GM20431 (cell line): ENCODE data around the gene SPIN1.
"Not testable (repeated sequence)": the region's sequence is repeated elsewhere in the genome, so short reads cannot be mapped to it uniquely, and the experiment has no call there.

Source experiments
- in situ Hi-C: fragments of 300-500 bp; cut with MseI, MboI; formaldehyde crosslinking; loops from one replicate; pipeline ENCODE4 v1.15.0; 2020; ENCODE audit warnings: low sequenced_read_pairs; ENCODE audit not compliant: unreplicated experiment

Gene SPIN1

DNA sequence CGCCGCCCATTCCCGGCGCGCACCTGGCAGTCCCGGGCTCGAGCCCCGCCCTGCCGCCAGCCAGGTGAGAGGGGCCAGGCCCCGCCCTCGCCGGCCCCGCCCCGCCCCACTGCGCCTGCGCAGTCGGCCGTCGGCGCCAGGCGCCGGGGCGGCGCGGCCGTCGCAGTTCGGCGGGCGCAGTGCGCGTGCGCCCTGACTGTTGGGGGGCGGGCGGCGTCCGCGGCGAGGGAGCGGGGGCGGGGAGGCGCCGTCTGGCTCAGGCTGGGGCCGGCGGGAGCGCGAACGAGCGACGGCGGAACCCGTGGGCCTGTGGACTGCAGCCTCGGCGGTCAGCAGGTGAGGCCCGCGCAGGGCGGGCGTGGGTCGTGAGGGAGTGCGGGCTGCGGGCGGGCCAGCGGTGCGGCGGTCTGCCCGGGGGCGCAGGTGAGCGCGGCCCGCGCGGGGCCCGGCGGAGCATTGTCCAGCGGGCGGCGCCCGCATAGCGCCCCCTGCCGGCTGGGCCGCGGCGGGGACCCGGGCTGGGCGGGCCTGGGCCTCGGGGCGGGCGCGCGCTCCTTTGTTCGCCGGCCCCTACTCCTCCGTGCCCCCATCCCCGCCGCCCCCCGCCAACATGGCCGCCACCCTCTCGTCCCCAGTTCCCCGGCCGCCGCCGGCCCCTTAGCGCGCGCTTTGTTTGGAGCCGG, at the start of gene SPIN1:
TSS of gene SPIN1 (plus strand) at position 242 of the 683 bp plus-strand sequence. CDS start 38,096 bp downstream, outside the sequence.
- in situ Hi-C loops, result no loop called here

- in situ Hi-C loops, result no loop called here
Measured at GRCh38 chr9:88339317-88339716, 48.9 kb upstream of the SPIN1 start.

- in situ Hi-C loops, result no loop called here
Measured at GRCh38 chr9:88342246-88342645, 46.0 kb upstream of the SPIN1 start.

- in situ Hi-C loops, result no loop called here
Measured at GRCh38 chr9:88344013-88344412, 44.2 kb upstream of the SPIN1 start.

- in situ Hi-C loops, result not testable (repeated sequence)
Measured at GRCh38 chr9:88350354-88350753, 37.9 kb upstream of the SPIN1 start.

GRCh38 chr9:88355166-88355565, 33.1 kb upstream of the SPIN1 start:
- in situ Hi-C loops, result no loop called here

GRCh38 chr9:88357250-88357649, 31.0 kb upstream of the SPIN1 start:
- in situ Hi-C loops, result not testable (repeated sequence)

DNA sequence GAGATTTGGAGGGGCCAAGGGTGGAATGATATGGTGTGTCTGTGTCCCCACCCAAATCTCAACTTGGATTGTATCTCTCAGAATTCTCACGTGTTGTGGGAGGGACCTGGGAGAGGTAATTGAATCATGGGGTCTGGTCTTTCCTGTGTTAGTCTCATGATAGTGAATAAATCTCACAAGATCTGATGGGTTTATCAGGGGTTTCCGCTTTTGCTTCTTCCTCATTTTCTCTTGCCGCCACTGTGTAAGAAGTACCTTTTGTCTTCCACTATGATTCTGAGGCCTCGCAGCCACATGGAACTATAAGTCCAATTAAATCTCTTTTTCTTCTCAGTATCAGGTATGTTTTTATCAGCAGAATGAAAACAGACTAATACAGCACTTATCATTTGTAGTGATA, 29.5 kb upstream of the SPIN1 start:
- in situ Hi-C loops, result no loop called here

- in situ Hi-C loops, result no loop called here
Measured at GRCh38 chr9:88359974-88360373, 28.3 kb upstream of the SPIN1 start.

- in situ Hi-C loops, result no loop called here
Measured at GRCh38 chr9:88362681-88363080, 25.6 kb upstream of the SPIN1 start.

DNA sequence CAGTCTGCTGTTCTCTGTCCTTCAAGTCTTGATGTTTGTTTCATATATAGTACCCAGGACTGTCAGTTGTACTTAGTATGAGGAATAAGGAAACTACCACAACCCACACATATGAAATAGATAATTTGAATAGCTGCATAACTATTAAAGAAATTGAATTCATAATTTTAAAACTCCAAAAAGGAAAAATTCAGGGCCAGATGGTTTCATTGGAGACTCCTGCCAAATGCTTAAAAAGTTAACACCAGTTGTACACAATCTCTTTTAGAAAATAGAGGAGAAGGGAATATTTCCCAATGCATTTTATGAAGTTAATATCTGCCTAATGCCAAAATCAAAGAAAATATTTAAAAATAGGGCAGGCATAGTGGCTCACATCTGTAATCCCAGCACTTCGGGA, 24.6 kb upstream of the SPIN1 start:
- in situ Hi-C loops, result no loop called here

GRCh38 chr9:88364706-88365105, 23.5 kb upstream of the SPIN1 start:
- in situ Hi-C loops, result no loop called here

DNA sequence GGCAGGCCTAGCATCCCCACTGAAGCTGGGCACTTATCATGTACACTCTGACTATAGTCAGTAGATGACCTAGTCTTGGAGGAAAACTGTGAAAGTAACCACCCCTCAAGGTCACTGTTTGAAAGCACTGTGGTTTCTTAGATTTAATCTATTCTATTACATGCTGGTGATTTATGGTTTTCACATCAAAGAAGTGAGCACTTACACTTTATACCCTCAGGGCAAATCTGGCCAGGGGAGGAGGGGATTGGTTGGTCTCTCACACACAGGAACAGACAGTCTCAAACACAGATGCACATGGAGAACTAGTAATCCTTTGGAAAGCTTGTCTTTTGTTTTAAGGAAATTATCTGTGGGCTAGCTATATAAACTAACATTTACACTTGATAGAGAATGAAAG, 17.9 kb upstream of the SPIN1 start:
- in situ Hi-C loops, result no loop called here

- in situ Hi-C loops, result no loop called here
Measured at GRCh38 chr9:88372103-88372654, 16.1 kb upstream of the SPIN1 start.

- in situ Hi-C loops, result no loop called here
Measured at GRCh38 chr9:88373045-88373444, 15.2 kb upstream of the SPIN1 start.

DNA sequence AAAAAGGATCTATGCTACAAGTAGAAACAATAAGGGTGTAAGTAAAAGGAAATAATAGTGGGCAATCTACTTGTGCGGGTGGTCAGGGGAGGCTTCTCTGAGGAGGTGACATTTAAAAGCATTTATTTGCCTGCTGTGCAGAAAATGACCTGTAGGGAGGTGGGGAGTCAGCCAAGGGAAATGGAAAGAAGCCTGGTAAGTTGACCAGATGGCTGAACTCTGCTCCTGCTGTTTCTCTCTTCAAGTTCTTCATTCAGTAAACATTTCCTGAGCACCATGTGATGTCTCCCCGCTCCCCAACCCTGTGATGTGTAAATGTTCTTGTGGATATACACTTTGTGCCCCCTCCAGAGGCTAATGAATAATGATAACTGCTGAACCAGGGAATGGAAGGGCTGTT, 9.9 kb upstream of the SPIN1 start:
- in situ Hi-C loops, result no loop called here

- in situ Hi-C loops, result no loop called here
Measured at GRCh38 chr9:88379352-88379751, 8.9 kb upstream of the SPIN1 start.

GRCh38 chr9:88380118-88380517, 8.1 kb upstream of the SPIN1 start:
- in situ Hi-C loops, result no loop called here

DNA sequence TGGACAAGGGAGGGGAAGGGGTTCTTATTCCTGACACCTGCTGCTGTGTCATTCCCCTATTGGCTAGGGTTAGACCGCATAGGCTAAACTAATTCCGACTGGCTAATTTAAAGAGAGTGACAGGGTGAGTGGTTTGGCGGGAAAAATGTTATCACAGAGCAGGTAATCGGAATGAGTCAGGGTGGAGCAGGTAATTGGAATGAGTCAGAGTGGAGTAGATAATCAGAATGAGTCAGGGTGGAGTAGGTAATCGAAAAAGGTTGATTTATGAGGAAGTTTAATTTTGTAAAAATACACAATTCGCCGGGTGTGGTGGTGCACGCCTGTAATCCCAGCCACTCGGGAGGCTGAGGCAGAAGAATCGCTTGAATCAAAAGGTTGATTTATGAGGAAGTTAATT, 6.9 kb upstream of the SPIN1 start:
- in situ Hi-C loops, result not testable (repeated sequence)

DNA sequence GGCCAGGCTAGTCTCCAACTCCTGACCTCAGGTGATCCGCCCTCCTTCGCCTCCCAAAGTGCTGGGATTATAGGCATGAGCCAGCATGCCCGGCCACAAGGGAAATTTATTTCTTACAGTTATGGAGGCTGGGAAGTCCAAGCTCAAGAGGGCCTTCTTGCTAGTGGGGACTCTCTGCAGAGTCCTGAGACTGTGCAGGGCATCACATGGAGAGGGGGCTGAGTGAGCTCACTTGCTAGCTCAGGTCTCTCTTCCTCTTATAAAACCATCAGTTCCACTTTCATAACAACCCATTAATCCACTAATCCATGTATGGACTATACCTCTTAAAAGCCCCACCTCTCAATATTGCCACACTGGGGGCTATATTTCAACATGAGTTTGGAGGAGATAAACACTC, 5.1 kb upstream of the SPIN1 start:
- in situ Hi-C loops, result no loop called here

GRCh38 chr9:88386137-88386536, 2.1 kb upstream of the SPIN1 start:
- in situ Hi-C loops, result not testable (repeated sequence)

- in situ Hi-C loops, result no loop called here
Measured at GRCh38 chr9:88387036-88387551, 1.1 kb upstream of the SPIN1 start.
